Breast epithelium (tissue), 4 donors: ENCODE results near the gene RNF34. TPM values are rescaled to one million over a fixed set of nuclear protein-coding genes. Genes with fewer than 3 reads are reported as not detected.

Experiments
- DNase-seq, 2 donors: peaks; one replicate each; pipeline ENCODE4 v3.0.0-alpha.2; 2019; ENCODE audit warnings: low spot score in 2 of 2
- H3K27ac ChIP-seq, 2 donors: fragments of 200-600 bp; sonication (generic) in 1 of 2; one replicate each; pipeline ENCODE4 v1.5.1; 2016 to 2019; ENCODE audit warnings: mild to moderate bottlenecking in 1 of 2
- H3K27me3 ChIP-seq, 2 donors: fragments of 200-600 bp; sonication (generic) in 1 of 2; one replicate each; pipeline versions ENCODE4 v1.5.1 to v1.6.0; 2017 to 2019; ENCODE audit warnings: control low read depth in 1 of 2, mild to moderate bottlenecking in 1 of 2
- H3K36me3 ChIP-seq: fragments of 200-600 bp; one replicate; pipeline ENCODE4 v1.5.1; 2019
- H3K4me1 ChIP-seq, 2 donors: fragments of 200-600 bp; sonication (generic); one replicate each; pipeline ENCODE4 v1.5.1; 2016 to 2019; ENCODE audit warnings: control low read depth in 1 of 2
- H3K4me3 ChIP-seq, 3 donors: fragments of 200-600 bp; sonication (generic); 1 replicate in 2 of 3; 2 replicates in 1 of 3; pipeline ENCODE4 v1.5.1; 2016 to 2019; ENCODE audit warnings: mild to moderate bottlenecking in 3 of 3, moderate library complexity in 2 of 3
- H3K9me3 ChIP-seq, 2 donors: fragments of 200-600 bp; sonication (generic) in 1 of 2; one replicate each; pipeline ENCODE4 v1.5.1; 2016 to 2019; ENCODE audit warnings: control low read depth in 1 of 2
- CTCF ChIP-seq, 3 donors: fragments of 450-650 bp; IDR thresholded peaks; one replicate each; pipeline ENCODE4 v1.5.1; 2016 to 2017; ENCODE audit warnings: antibody characterized with exemption in 3 of 3, mild to moderate bottlenecking in 3 of 3, moderate library complexity in 3 of 3
- POLR2A ChIP-seq: fragments of 450-650 bp; IDR thresholded peaks from one replicate; pipeline ENCODE4 v1.6.1; 2016; ENCODE audit warnings: antibody characterized with exemption, mild to moderate bottlenecking, moderate library complexity
- POLR2AphosphoS5 ChIP-seq, 3 donors: sonication (generic); formaldehyde crosslinking; IDR thresholded peaks; one replicate each; pipeline ENCODE4 v1.6.1; 2017; ENCODE audit warnings: antibody characterized with exemption in 3 of 3
- intact Hi-C: fragments of 100-400 bp; cut with DNase I; formaldehyde crosslinking; loops from one replicate; pipeline ENCODE4 v1.15.1; 2023; ENCODE audit warnings: low total_unique reads
- total RNA-seq, 3 donors: library from RNA; depleted of rRNA; stranded (reverse); fragments of >200 nt; gene quantifications; one replicate each; pipeline ENCODE4 v1.1.0, GENCODE V29; 2016

Gene RNF34
- total RNA-seq, 3 donors from 2014 or later = 32.4 to 47.3 (median 45.1) TPM

DNA sequence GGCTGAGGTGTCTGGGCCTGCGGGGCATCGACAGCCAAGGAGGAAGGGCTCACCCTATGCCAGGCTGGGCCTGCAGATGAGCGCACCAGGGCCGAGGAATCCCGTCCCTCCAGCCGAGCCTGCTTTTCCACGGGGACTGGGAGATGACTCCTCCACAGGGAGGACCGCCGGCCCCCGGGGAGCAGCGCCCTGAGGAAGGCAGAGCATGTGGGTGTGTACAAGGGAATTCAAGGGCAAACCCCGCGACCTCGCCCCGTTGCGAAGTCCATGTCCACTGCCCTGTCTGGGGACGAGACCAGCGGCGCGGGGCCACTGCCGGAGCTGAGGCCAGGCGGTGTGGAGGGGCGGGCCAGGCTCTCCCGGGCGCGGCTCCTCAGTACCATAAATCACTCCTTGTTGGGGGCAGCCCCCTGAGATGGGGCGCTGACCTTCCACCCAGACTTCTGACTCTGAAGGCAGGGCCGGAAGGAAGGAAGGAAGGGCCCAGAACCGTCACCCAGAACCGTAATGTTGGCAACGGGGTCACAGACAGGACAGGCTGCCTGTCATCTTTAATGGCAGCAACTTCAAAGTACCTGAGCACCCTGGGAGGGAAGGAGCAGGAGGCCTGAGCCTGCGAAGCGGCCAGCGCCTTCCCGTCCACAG, 52.5 kb downstream of the RNF34 start:
- Histone ChIP-seq H3K4me3 (peak overlapping the region; percentile 21 to 57 (median 24)), H3K9me3 (no peaks in the 10 kb centered on the region), H3K27ac (peak overlapping the region; percentile 83 to 89), H3K36me3 (no peaks in the 10 kb centered on the region), H3K27me3 (no peaks in the 10 kb centered on the region), H3K4me1 (no peaks in the 10 kb centered on the region)
- no peak for TF ChIP-seq CTCF (IDR thresholded peaks at IDR 0.05)
- no peak for TF ChIP-seq POLR2A
- TF ChIP-seq POLR2AphosphoS5 (IDR thresholded peaks at IDR 0.05) = peak in 1 of 3 donors; percentile 38
- DNase-seq = peak in 1 of 2 donors; percentile 71
- intact Hi-C loops = loop anchor here (5.0 kb wide), 1 partner anchor 1535 kb away; no protein-coding TSS in a partner anchor

GRCh38 chr12:121452985-121453360, 53.1 kb downstream of the RNF34 start:
- H3K27me3 ChIP-seq = no peaks in the 10 kb centered on the region
- peak overlapping the region; percentile 83 to 89 for H3K27ac ChIP-seq
- no peaks in the 10 kb centered on the region for H3K36me3 ChIP-seq
- H3K9me3 ChIP-seq = no peaks in the 10 kb centered on the region
- DNase-seq = no peak
- peak overlapping the region in 2 of 3 donors; percentile 21 to 57 for H3K4me3 ChIP-seq
- TF ChIP-seq POLR2AphosphoS5 (IDR thresholded peaks at IDR 0.05) = no peak
- TF ChIP-seq CTCF (IDR thresholded peaks at IDR 0.05) = no peak
- no peak for TF ChIP-seq POLR2A
- intact Hi-C loops = loop anchor here (5.0 kb wide), 1 partner anchor 1534 kb away; no protein-coding TSS in a partner anchor
- H3K4me1 ChIP-seq = no peaks in the 10 kb centered on the region

GRCh38 chr12:121453629-121454028, 53.7 kb downstream of the RNF34 start:
- TF ChIP-seq POLR2AphosphoS5 (IDR thresholded peaks at IDR 0.05) (no peak), POLR2A (no peak), CTCF (IDR thresholded peaks at IDR 0.05) (no peak)
- Histone ChIP-seq H3K4me1 (no peaks in the 10 kb centered on the region), H3K9me3 (no peaks in the 10 kb centered on the region), H3K27ac (peak overlapping the region in 1 of 2 donors; percentile 21), H3K36me3 (no peaks in the 10 kb centered on the region), H3K27me3 (no peaks in the 10 kb centered on the region), H3K4me3 (no peak overlapping the region)
- intact Hi-C loops = loop anchor here (5.0 kb wide), 1 partner anchor 1534 kb away; no protein-coding TSS in a partner anchor
- DNase-seq = no peak

GRCh38 chr12:121454921-121455320, 55.0 kb downstream of the RNF34 start:
- H3K9me3 ChIP-seq = no peaks in the 10 kb centered on the region
- no peaks in the 10 kb centered on the region for H3K27me3 ChIP-seq
- no peaks in the 10 kb centered on the region for H3K36me3 ChIP-seq
- no peaks in the 10 kb centered on the region for H3K4me1 ChIP-seq
- H3K27ac ChIP-seq = no peak overlapping the region
- no peak for DNase-seq
- intact Hi-C loops = loop anchor here (5.0 kb wide), 1 partner anchor 1532 kb away; no protein-coding TSS in a partner anchor
- TF ChIP-seq POLR2AphosphoS5 (IDR thresholded peaks at IDR 0.05) (no peak), CTCF (IDR thresholded peaks at IDR 0.05) (no peak), POLR2A (no peak)
- H3K4me3 ChIP-seq = no peak overlapping the region

DNA sequence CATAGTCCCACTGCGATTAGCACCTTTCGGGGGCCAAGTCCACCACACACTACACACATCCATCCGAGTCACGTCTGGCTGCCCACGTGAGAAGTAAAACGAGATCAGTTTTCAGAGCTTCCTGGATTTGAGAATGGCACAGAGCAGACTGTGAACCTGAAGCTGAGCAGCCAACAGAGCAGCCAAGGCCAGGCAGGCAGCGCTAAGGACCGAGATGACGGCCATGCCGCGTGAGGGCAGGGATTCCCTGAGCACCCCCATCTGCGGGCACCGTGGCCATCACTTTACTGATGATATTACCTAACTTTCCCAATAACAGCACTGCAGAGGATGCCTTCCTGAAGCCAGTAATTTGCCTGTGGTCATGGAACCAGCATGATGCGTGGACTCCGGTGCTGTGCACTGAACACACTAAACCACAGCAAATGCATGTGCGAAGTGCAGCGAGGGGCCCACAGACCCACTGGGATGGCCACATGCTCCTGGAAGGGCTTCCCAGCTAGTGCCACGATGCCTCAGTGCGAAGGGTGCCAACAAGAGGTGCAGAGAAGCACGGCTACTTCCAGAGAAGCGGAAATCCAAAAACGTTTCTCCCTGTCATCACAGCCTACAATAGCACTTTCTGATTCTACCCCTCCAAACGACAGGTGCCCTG, 56.0 kb downstream of the RNF34 start:
- no peaks in the 10 kb centered on the region for H3K9me3 ChIP-seq
- no peak for DNase-seq
- no peak overlapping the region for H3K4me3 ChIP-seq
- no peaks in the 10 kb centered on the region for H3K4me1 ChIP-seq
- no peaks in the 10 kb centered on the region for H3K36me3 ChIP-seq
- no peak overlapping the region for H3K27ac ChIP-seq
- intact Hi-C loops = no loop called here
- TF ChIP-seq POLR2A (no peak), CTCF (IDR thresholded peaks at IDR 0.05) (no peak), POLR2AphosphoS5 (IDR thresholded peaks at IDR 0.05) (no peak)
- H3K27me3 ChIP-seq = no peaks in the 10 kb centered on the region
